Measurements from ENCODE around the gene ATP2B2.

GRCh38 chr3:10352146-10352911 is 153.1 kb downstream of the ATP2B2 start:
- TF ChIP-seq CTCF (conservative IDR thresholded peaks at IDR 0.05; ENCODE audit: low read length): no peak
- no peak for TF ChIP-seq EZH2phosphoT487 (IDR thresholded peaks at IDR 0.05; ENCODE audit: borderline replicate concordance)

Measured in Loucy (cell line).